Right lobe of liver (tissue), 6 donors: ENCODE results near the gene TSR3. TPM values are rescaled to one million over a fixed set of nuclear protein-coding genes. Genes with fewer than 3 reads are reported as not detected.
"Not testable (repeated sequence)": the region's sequence is repeated elsewhere in the genome, so short reads cannot be mapped to it uniquely, and the experiment has no call there.

ENCODE experiments used
- ATAC-seq, 4 donors: fragments of 200-7000 bp; cut with Tn5 transposase; one replicate each; pipeline ENCODE4 v1.9.1; 2020; ENCODE audit warnings: mild to moderate bottlenecking in 4 of 4, moderate library complexity in 4 of 4
- DNase-seq, 3 donors: peaks; one replicate each; pipeline ENCODE4 v3.0.0-alpha.2; 2020
- H3K27ac ChIP-seq, 3 donors: fragments of 200-600 bp; one replicate each; pipeline ENCODE4 v1.8.0; 2022
- H3K27me3 ChIP-seq, 2 donors: fragments of 200-600 bp; one replicate each; pipeline ENCODE4 v1.8.0; 2022
- H3K36me3 ChIP-seq, 4 donors: fragments of 200-600 bp; sonication (generic) in 1 of 4; one replicate each; pipeline versions ENCODE4 v1.5.1 to v1.8.0; 2017 to 2022; ENCODE audit warnings: control low read depth in 1 of 4
- H3K4me1 ChIP-seq, 4 donors: fragments of 200-600 bp; sonication (generic) in 1 of 4; one replicate each; pipeline versions ENCODE4 v1.5.1 to v1.8.0; 2017 to 2022; ENCODE audit warnings: control low read depth in 1 of 4
- H3K4me3 ChIP-seq, 3 donors: fragments of 200-600 bp; one replicate each; pipeline ENCODE4 v1.8.0; 2022
- H3K9me3 ChIP-seq, 4 donors: fragments of 200-600 bp; sonication (generic) in 1 of 4; one replicate each; pipeline versions ENCODE4 v1.5.1 to v1.8.0; 2017 to 2022; ENCODE audit warnings: control low read depth in 1 of 4
- POLR2A ChIP-seq: fragments of 450-650 bp; IDR thresholded peaks from one replicate; pipeline ENCODE4 v1.6.1; 2017; ENCODE audit warnings: antibody characterized with exemption, mild to moderate bottlenecking
- WGBS: methylation state at CpG from one replicate; pipeline ENCODE4 v1.1.6; 2018; ENCODE audit warnings: low coverage, low lambda C conversion rate; ENCODE audit not compliant: insufficient coverage; ENCODE audit errors: missing lambda C conversion rate; 5-methylcytosine and 5-hydroxymethylcytosine counted together
- intact Hi-C, 2 donors: fragments of 100-400 bp; cut with DNase I; formaldehyde crosslinking; loops; one replicate each; pipeline versions ENCODE4 v1.11.2 to v1.14.1; 2022
- total RNA-seq, 6 experiments: library from RNA; depleted of rRNA in 2 of 6; stranded (reverse); fragments of >200 nt in 2 of 6; fragmentation: NEBNext Ultra II Directional in 3 of 6; extraction: Animal tissue kit (Norgen Biotek cat#: 25700) in 3 of 6; gene quantifications; one replicate each; pipeline versions ENCODE4 v1.1.0 to v1.2.4, GENCODE V29; 2016 to 2023
- TF ChIP-seq, protein P1 (sequence below), 4 donors: fragments of 200-600 bp in 3 of 4; fragments of 450-650 bp in 1 of 4; IDR thresholded peaks; one replicate each; pipeline versions ENCODE4 v1.5.1 to v1.8.0; 2016 to 2022; ENCODE audit warnings: antibody characterized with exemption in 4 of 4, mild to moderate bottlenecking in 2 of 4
- donor health status: DM: no; HTN: yes; CAD: no.
- donor health status: DM: no; HTN: no; CAD: no.
- donor health status: DM: no; HTN: no; CAD: no.
- donor health status: DM: no; HTN: yes; CAD: no.
- donor health status: DM: no; HTN: yes; CAD: no.

The TSR3 gene
- total RNA-seq, 6 experiments from 2014 or later = 20.7 to 66.5 (median 24.5) TPM

DNA sequence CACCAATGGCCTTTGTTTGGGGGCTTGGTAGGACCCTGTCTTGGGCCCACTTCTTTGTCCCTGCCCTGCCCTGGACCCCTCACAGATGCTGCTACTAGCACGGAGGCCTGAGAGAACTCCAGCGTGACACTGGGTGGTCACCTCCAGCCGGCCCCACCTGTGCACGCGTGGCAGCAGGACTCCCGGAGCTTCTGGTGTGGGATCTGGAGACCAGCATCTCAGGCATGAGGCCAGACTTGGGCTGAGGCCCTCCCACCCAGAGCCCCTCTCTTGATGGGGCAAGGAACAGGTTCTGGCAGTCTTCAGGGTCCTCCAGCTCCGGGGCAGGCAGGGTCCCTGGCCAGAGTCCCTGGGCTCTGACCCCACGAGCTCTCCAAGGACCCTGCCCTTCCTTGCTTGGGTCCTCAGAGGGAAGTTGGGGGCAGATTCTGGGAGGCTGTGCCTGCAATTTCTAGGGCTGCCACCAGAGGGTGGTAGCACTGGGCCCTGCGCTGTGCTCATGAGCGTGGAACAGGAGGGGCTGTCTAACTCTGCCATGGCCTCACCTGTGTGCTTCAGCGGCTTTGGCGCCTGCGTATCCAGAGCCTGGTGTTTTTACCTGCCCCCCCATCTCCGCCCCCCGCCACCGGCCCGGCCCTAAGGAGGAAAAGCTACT is 21.3 kb downstream of the TSR3 start:
- no peaks in the 10 kb centered on the region for H3K9me3 ChIP-seq
- intact Hi-C loops = no loop called here
- peaks cover 0 to 8% of the 10 kb centered on the region in 2 donors for H3K27me3 ChIP-seq
- no peak for ATAC-seq
- H3K36me3 ChIP-seq = peaks cover 0 to 2% (median 0%) of the 10 kb centered on the region in 4 donors
- peaks cover 0 to 24% (median 9%) of the 10 kb centered on the region in 4 donors for H3K4me1 ChIP-seq
- 61% methylated on average over 8 of the region's 17 CpGs for WGBS
- H3K4me3 ChIP-seq = no peak overlapping the region
- TF ChIP-seq POLR2A = no peak
- TF ChIP-seq, protein P1, sequence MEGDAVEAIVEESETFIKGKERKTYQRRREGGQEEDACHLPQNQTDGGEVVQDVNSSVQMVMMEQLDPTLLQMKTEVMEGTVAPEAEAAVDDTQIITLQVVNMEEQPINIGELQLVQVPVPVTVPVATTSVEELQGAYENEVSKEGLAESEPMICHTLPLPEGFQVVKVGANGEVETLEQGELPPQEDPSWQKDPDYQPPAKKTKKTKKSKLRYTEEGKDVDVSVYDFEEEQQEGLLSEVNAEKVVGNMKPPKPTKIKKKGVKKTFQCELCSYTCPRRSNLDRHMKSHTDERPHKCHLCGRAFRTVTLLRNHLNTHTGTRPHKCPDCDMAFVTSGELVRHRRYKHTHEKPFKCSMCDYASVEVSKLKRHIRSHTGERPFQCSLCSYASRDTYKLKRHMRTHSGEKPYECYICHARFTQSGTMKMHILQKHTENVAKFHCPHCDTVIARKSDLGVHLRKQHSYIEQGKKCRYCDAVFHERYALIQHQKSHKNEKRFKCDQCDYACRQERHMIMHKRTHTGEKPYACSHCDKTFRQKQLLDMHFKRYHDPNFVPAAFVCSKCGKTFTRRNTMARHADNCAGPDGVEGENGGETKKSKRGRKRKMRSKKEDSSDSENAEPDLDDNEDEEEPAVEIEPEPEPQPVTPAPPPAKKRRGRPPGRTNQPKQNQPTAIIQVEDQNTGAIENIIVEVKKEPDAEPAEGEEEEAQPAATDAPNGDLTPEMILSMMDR (IDR thresholded peaks at IDR 0.05) = peak in 3 of 4 donors; percentile 27 to 38 (median 30)
- DNase-seq = no peak
- no peak overlapping the region for H3K27ac ChIP-seq

DNA sequence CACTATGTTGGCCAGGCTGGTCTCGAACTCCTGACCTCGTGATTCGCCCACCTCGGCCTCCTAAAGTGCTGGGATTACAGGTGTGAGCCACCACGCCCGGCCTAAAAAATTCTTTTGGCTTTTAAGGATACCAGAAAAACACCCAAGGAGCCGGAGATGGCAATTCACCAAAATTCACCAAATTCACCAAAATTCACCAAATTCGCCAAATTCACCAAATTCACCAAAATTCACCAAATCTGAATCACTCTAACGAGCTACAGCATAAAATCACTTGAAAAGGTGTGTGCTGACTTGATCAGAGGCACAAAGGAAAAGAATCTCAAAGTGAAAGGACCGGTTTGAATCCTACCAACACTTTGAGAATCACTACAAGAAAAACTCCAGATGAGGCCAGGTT is 22.7 kb downstream of the TSR3 start:
- intact Hi-C loops, ATAC-seq, H3K4me3 ChIP-seq, H3K9me3 ChIP-seq, H3K27ac ChIP-seq, H3K27me3 ChIP-seq, DNase-seq: not testable (repeated sequence)
- Histone ChIP-seq H3K36me3 (peaks cover 0 to 14% (median 7%) of the 10 kb centered on the region in 4 donors), H3K4me1 (peaks cover 0 to 23% (median 9%) of the 10 kb centered on the region in 4 donors)
- 86% methylated on average over 6 of the region's 10 CpGs for WGBS

DNA sequence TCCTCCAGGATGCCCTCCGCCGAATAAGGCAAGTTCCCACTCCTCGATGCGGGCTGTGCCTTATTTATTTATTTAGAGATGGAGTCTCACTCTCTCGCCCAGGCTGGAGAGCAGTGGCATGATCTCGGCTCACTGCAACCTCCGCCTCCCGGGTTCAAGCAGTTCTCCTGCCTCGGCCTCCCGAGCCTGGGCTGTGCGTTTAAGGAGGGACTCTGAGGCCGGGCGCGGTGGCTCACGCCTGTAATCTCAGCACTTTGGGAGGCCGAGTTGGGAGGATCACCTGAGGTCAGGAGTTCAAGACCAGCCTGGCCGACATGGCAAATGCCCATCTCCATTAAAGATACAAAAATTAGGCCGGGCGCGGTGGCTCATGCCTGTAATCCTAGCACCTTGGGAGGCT is 23.5 kb downstream of the TSR3 start:
- H3K4me3 ChIP-seq, DNase-seq, H3K27me3 ChIP-seq, ATAC-seq, intact Hi-C loops, H3K27ac ChIP-seq, H3K9me3 ChIP-seq: not testable (repeated sequence)
- Histone ChIP-seq H3K36me3 (peaks cover 0 to 19% (median 8%) of the 10 kb centered on the region in 4 donors), H3K4me1 (peaks cover 0 to 18% (median 9%) of the 10 kb centered on the region in 4 donors)
- WGBS = 75% methylated on average over 4 of the region's 20 CpGs

DNA sequence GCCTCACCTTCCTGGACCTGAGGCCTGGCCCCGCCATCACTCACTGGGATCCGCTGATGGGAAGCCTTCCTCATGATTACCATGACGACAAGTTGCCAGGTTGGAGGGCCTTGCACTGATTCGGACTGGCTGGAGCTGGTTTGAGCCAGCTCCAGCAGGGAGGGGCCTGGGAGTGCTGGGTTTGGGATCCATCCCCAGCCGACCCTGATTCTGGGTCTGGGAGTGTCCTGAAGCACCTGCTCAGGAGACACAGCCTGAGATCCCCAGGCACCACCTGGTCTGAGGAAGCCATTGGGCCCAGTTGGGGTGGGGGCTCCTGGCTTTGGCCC is 24.1 kb downstream of the TSR3 start:
- H3K27me3 ChIP-seq = peaks cover 0 to 1% of the 10 kb centered on the region in 2 donors
- WGBS = 80% methylated on average over 1 of the region's 5 CpGs
- DNase-seq (no peak), ATAC-seq (no peak)
- TF ChIP-seq, protein P1 (IDR thresholded peaks at IDR 0.05) = no peak
- no peak for TF ChIP-seq POLR2A
- no peak overlapping the region for H3K27ac ChIP-seq
- intact Hi-C loops = no loop called here
- peaks cover 0 to 15% (median 7%) of the 10 kb centered on the region in 4 donors for H3K4me1 ChIP-seq
- no peak overlapping the region for H3K4me3 ChIP-seq
- H3K36me3 ChIP-seq = peaks cover 0 to 20% (median 8%) of the 10 kb centered on the region in 4 donors
- H3K9me3 ChIP-seq = no peaks in the 10 kb centered on the region

DNA sequence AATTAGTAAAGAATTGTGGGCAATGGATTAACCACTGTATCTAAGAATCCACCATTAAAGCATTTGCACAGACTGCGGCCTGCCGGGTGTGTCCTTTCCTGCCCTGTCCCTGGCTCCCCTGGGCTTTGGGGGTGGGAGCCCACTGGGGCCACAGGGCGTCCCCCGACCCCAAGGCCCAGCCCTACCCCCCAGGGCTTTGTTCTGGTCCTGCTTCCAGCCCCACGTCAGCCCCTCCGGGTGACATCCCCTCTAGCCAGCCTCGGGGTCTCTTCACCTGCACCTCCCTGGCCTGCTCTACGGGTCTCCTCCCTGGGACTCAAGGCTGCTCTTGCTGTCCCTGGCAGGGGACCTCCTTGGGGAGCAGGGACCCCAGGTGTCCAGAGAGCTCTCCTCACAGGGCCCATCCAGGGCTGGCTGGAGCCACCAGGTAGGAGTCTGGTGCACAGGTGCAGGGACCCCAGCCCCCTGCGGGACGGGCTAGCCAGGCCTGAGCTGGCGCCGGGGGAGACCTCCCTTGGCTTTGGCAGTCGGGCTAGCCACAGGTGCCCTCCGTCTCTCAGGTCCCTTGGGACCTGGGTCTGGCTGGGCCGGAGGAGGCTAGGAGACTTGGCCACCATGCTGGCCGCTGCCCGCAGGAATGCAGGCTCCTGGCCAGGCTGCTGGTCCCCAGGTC is 24.6 kb downstream of the TSR3 start:
- intact Hi-C loops = no loop called here
- Histone ChIP-seq H3K4me1 (peaks cover 0 to 10% (median 5%) of the 10 kb centered on the region in 4 donors), H3K27ac (no peak overlapping the region), H3K27me3 (no peaks in the 10 kb centered on the region), H3K9me3 (no peaks in the 10 kb centered on the region), H3K4me3 (no peak overlapping the region), H3K36me3 (peaks cover 0 to 24% (median 8%) of the 10 kb centered on the region in 4 donors)
- DNase-seq = no peak
- WGBS = no CpG with 5 or more reads among the region's 17 CpGs
- ATAC-seq = no peak
- TF ChIP-seq POLR2A = no peak
- TF ChIP-seq, protein P1 (IDR thresholded peaks at IDR 0.05) = no peak
